GM19395 (cell line): ENCODE measurements around the gene GARIN5B.

Experiments
- ATAC-seq: cut with Tn5 transposase; IDR thresholded peaks from one replicate; pipeline ENCODE4 v1.9.1; 2021; ENCODE audit warnings: mild to moderate bottlenecking, moderate library complexity; ENCODE audit not compliant: unreplicated experiment

Gene GARIN5B

DNA sequence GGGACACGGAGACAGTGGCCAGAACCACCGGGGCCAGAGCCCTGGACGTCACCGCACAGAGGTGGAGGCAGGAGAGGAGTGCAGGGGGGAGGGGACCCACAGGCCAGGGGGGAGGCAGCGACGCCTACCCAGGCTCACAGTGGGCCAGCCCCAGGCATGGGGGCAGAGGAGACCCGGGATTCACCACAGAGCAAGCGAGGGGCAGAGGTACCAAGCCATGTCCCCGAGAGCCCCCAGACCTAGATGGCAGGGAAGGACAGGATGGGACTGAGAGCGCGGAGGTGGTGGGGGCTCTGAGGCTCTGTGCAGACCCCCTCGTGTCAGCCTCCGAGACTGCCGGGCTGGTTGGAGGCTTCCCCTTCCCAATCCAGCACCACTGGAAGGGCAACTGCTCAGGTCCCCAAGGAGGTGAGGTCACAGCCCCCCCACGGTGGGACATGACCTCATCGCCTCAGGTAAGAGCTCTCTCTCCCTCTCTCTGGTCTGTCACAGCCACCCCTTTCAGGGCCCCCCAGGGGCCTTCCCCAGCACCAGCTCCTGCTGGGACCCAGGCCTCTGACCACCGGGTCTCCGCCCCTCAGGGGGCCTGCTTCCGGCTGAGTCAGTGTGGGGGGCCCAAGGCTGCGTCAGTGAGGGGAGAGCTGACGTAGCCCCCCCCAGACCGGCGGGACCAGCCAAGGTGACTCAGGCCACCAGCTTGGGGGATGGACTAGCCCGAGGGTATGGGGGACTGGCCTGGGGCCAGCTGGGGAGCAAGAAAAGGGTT is 9.4 kb upstream of the GARIN5B start:
- ATAC-seq: no peak

DNA sequence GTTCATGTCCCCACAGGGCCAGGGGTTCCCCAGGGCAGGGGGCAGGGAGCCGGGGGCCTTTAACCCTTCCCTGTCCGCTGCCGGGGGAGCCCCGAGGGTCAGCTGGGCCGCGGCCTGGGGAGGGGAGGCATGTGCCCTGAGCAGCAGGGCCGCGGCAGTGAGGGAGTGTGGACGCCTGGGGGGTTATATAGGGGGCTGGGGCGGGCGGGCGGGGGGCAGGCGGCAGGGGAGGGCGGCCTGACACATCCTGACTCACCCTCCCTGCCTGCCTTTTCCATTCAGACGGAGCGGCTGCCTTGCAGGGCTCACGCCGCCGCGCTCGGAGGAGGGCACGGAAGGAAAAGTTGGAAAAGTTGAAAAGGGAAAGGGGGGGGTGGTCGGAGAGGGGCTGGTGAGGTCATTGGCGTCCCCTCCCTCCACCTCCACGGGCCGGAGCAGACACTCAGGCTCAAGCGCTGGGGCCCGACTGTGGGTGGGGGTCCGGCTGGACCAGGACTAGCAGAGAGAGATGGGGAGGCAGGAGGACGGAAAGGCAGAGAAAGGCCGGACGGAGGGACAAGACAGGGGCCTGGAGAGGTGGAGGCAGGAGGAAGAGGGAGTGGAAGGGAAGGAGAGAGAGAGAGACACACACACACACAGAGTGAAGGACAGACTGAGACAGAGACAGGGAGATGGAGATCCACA is 7.4 kb upstream of the GARIN5B start, which contains the start of gene IL11:
IL11 (minus strand) TSS at position 159 of the 684 bp plus-strand sequence; CDS start at position 6, 153 bp downstream.
- no peak for ATAC-seq

DNA sequence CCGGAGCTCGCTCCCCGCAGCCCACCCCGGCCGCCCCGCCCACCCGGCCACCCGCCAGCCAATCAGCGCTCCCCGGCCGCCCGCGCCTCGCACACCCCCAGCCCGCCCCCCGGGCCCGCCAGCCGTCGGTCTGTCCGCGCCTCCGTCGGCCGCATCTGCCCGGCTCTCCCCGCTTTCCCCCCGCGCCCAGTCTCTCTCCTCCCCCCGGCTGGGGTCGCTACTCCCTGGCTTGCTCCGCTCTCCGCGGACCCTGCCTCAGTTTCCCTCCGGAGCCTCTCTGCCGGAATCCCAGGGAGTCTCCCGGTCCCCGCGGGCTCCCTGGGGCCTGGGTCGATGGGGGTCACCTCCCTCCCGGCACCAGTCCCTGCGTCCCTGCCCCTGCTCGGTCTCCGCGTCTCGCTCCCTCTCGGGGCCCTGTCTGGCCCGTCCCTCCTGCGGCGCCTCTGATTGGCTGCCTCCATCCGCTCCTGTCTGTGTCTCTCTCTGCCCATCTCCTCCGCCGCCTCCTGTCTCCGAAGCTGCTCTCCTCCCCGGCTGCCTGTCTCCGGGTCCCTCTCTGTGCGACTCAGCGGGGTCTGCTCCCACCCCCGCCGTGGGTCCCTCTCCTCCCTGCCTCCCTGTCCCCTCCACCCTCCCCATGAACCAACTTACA is 6.7 kb upstream of the GARIN5B start:
- no peak for ATAC-seq

DNA sequence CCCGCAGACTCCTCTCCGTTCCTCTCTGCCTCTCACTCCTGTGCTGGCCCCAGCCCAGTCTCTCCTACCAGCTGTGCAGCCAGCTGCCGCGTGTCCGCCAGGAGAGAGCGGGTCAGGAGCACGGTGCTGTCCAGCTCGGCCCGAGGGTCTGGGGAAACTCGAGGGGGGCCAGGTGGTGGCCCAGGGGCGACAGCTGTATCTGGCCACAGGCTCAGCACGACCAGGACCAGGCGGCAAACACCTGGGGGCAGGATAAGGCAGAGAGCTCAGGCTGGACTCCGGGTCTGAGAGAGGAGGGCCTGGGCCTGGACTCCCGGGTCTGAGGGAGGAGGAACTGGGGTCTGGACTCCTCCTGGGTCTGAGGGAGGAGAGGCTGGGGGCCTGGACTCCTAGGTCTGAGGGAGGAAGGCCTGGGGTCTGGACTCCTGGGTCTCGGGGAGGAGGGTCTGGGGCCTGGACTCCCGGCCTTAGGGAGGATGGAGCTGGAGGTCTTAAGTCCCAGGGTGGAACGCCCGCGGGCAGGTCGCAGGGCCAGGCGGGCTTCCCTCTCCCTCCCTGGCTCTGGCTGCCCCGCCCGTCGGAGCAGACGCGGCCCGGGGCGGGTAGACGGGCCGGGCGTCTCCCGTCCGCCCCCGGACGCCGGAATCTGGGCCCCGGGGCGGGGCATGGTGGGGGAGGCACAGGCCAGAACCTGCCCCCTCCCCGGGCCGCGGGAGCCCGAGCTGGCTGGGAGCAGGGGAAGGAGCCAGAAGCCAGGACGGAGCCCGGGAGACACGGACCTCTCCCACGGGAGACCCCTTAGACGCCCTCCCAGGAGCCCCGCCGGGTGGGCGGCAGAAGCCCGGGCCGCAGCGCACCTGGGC is 5.9 kb upstream of the GARIN5B start:
- ATAC-seq: no peak

DNA sequence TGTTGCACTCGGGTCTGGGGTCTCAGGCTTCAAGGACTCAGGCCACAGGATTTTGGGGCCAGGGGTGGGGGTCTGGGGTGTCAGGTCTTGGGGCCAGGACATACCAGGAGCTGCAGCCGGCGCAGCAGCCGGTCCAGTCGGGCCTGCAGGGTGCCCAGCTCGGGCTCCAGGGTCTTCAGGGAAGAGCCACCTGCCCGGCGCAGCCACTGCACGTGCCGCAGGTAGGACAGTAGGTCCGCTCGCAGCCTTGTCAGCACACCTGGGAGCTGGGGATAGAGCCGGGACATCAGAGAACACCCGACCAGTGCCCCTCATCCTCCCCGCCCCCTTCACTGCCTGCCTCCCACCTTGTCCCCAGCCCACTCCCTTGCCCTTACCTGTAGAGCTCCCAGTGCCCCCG is 5.0 kb upstream of the GARIN5B start:
- no peak for ATAC-seq

DNA sequence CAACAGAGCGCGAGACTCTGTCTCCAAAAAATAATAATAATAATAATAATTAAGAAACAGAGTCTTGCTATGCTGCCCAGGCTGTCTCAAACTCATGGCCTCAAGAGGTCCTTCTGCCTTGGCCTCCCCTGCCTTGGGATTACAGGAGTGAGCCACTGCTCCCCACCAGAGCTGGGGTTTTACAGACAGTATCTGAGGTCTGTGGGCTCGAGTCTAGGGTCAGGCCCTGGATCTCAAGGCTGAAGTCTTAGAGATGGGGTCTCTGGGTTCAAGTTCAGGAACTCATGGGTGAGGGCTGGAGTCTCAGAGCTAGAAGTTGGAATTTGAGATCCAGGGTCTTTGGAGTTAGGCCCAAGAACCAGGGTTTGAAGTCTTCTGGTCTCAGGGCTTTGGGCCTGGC is 3.7 kb upstream of the GARIN5B start:
- ATAC-seq: no peak

DNA sequence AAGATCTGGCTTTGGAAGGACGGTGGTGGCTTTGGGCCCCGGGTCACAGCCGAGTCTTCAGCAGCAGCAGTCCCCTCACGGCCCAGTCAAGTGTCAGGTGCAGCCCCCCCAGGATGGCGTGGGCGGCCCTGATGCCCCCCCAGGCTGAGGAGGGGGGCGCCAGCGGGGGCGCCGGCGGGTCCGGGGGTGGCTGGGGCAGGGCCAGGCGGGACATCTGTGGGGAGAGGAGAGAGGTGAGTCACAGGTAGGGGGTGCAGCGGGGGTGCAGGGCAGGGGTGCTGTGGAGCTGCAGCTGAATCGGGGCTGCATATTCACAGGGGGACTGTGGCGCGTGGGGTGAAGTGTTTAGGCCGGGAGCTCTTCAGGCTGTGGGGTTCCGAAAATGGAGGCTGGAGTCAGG is 2.9 kb upstream of the GARIN5B start:
- no peak for ATAC-seq

DNA sequence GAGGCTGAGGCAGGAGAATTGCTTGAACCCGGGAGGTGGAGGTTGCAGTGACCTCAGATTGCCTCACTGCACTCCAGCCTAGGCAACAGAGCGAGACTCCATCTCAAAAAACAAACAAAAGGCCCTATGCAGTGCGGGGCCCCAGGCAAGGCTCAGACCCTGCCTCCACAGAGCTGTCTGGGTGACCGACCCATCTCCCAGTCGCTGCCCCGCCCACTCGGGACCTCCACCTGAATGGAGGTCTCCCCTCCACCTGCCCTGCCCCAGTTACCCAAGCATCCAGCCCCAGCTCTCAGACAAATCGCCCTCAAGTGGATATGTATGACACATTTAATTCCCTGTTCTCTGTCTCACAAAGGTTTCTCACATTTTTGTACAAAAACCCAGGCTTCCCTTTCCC is 2.2 kb upstream of the GARIN5B start:
- no peak for ATAC-seq

DNA sequence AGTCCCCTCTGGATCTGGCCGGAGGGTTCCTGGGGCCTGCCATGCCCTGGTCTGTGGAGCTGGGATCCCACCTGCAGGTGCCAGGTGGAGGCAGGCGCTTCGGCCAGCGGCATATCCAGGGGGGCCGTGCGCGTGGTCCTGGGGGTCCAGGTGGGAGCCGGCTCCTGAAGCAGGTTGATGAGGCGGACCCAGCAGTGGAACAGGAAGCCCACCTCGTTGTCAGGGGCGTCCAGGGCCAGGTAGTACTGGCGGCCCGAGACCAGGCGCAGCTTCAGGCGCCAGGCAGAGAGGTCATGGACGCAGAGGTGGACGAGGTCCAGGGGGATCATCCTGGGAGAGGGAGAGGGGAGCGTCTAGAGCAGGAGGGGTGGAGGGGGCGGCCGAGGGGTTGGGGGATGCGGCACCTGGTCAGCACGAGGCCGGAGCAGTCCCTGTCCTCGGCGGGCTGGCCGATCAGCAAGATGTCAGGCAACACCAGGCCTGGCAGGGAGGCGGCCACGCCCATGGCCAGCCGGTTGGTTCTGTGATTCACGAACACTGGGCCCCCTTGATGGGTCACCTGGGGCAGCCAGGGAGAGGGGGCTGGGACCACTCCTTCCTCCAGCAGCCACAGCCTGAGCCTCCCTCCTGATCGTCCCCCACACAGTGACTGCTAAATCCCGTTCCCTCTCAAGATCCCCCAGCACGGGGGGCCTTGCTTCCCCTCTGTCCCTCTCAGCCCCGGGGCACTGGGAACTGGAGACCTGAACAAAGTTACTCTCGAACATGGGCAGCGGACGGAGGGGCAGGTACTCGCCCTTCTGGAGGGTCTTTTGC is 678 bp downstream of the GARIN5B start:
- ATAC-seq: no peak

DNA sequence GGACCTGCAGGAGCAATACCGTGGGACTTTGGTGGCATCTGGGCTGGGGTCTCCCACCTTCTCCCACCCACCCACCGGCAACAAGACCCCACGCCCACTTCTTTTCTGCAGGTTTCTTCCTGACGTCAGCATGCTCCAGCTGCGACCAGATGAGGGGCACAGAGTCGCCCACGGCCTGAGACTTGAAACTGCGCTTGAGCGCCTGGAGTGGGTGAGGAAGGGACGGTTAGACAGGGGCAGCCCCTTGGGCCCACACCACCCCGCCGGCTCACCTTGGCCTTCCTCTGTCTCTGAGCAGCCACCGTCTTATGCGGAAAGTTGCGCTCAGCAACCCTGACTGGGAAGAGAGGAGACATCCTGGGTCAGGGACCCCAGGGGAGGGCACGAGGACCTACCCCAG is 2.2 kb downstream of the GARIN5B start:
- no peak for ATAC-seq

DNA sequence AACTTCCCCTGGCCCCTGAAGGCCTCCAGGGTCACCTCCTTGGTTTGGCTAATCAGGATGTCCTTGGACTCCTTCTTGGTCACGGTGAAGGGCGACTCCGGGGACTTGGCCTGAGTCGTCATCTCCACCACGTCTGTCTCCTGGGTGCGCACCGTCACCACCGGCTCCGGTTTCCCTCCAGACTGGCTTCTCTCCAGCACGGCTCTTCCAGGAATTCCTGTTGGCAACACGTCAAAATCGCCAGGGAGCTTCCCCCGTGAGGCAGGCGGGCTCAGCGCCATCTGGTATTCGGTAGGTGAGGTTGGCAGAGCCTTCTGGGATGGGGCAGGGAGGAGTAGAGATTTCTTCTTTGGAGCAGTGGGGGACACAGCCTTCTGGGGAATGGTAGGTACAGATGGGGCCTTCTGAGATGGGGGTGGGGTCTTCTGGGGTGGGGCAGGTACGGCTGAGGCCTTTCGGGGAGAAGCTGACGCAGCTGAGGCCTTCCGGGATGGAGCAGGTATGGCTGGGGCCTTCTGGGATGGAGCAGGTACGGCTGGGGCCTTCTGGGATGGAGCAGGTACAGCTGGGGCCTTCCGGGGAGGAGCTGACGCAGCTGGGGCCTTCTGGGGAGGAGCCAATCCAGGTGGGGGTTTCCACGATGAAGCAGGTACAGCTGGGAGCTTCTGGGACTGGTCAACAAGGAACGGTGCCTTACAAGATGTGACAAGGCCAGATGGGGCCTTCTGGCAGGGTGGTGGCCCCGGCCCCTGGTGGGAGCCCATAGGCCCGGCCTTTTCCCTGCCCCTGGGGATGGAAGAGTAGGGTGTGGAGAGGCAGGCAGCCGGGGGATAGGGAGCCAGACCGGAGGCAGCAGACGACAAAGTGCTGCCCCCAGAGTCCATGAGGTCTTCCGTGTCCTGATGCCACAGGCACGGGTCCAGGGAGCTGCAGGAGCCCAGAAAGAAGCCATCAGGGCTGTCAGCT is 3.8 kb downstream of the GARIN5B start:
- no peak for ATAC-seq

DNA sequence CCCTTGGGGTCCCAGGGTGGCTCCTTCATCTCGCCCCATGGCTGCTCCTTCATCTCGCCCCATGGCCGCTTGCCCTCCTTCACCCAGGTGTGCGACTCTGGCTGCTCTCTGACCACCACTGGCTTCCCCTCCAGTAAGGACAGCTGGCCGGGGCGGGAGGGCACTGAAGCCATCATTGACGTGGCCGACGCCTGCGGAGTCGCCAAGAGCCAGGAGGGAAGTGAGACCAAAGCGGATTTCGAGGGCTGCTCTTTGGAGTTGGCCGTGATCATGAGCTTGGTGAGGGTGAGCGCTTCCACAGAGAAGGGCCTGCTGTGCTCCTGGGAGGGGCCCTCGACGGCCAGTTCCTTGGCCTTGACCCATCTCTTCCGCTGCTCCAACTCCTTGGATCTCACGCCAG is 4.6 kb downstream of the GARIN5B start:
- ATAC-seq: no peak

DNA sequence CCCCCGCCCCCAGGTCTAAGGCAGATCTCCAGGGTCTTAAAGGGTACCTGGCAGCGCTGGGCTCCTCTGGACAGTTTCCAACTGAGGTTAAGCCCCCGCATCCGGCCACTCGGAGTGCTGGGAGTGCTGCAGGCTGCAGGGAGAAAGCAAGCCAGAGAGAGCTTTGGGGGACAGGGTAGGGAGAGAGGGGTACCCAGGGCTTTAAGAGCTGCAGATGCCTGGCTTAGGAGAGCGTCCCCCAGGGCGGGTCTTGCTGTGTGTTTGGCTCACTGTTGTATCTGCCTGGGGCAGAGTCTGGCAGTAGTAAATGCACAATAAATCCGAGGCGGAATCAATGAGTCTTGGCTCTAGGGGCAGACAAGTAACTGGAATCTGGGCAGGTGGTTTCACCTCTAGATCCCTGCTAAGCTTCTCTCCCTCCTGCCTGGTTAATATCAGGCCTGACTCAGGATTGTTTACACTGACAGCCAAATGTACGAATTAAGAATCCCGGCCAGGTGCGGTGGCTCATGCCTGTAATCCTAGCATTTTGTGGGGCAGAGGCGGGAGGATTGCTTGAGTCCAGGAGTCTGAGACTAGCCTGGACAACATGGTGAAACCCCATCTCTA is 7.7 kb downstream of the GARIN5B start:
- no peak for ATAC-seq

DNA sequence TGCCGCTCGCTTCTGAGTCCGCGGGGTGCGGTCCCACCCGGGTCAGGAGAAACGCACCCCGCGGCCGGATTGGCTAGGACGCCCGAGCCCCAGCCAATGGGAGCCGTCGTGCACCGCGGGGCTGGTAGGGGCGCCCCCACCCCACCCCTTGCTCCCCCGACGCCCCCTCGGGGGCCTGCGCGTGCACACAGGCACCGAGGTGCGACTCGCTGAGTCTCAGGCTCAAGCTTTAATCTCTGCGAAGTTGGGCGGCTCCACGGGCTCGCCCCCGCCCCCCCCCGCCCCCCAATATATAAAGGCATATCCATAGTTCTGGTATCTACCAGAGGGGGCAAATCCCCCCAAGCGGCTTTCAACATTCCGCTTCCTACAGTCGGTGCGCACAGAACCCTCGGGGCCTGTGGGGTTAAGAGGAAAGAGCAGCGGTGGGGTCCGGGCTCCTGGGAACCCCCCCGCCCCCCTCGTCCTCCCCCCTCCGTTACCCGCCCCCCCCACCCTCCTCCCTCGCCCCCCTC is 8.3 kb downstream of the GARIN5B start, which contains the start of gene COX6B2:
COX6B2 (minus strand) TSS at position 22 of the 515 bp plus-strand sequence. CDS start 198 bp downstream, outside the sequence.
- ATAC-seq: no peak

DNA sequence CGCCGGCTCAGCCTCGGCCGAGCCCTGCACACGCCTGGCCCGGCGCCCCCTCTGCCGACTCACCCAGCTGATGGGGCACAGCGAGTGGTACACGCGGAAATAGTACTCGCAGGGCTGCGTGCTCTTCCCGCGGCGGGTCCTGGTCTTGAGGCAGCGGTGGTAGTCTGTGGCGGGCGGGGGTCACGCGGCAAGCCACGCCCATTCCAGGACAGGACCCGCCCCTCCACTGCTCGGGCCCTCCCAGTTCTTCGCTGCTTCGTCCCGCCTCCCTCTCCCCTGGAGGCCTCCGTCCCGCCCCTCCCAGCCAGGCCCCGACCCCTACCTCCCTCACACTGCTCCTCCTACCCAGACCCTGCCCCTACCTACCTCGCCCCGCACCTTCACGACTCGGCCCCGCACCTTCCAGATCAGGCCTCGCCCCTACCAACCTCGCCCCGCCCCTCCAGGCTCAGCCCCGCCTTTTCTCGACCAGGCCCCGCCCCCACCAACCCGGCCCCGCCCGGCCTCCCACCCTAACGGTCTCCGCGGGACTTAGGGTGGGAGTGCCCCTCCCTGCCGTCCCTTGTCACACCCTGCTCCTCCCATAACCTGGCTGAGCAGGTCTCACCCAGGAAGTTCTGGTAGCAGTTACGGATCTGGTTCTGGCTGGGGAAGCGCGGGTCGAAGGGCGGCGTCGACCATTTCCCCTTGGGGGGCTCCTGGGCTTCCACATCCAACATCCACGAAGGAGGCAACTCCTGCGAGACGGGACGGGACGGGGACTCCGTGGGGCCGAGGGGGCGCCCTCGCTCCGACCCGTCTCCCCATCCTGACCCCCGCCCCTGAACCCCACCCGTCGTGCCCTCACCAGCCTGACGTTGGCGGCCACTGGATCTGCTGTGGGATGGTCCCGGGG is 9.0 kb downstream of the GARIN5B start:
- ATAC-seq: no peak

DNA sequence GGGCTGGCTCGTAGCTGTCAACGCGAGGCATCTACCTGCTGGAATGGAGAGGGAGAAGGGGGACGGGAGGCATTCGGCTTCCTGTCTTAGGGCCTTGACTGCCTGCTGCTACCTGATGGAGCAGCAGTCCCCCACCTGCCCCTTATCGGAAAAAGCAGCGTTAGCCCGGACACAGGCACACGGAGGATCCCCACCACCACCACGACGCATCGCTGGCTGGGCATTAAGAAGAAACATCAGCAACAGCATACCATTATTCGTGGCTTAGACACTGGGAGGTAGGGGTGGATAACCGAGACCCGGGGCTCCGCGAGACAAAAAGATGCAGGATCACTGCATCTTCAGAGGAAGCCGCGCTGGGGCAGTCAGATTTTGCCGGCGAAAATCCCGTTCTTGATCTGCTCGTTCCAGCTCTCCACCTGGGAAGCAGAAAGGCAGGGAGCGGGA is 9.7 kb downstream of the GARIN5B start:
- no peak for ATAC-seq

DNA sequence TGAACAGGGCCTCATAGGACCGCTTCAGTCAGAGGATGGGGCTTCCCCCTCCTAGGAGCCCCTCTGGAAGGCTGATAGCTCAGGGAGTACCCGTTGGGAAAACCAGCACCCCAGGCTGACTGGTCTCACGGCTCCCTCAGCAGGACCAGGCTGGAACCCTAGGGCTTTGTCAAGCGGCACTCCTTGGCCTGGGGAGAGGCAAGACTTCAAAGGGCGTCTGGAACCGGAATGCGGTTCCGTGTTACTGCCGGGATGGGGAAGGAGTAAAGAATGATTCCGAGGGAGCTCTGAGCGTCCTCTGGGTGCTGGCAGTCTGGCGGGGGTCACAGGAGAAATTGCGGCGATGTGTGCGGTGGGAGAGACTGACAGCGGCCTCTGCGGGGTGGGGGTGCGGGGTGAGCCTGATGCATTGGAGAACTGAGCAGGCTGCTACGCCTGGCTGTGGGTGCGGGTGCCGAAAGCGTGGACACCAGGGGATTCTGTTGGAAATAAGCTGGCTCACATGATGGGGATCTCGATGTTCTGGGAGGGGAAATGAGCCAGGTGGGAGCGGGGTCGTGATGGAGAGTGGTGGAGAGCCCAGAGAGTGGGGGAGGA is 10.4 kb downstream of the GARIN5B start:
- no peak for ATAC-seq
